NB4 (cell line): ENCODE measurements around the gene CAMK2D.

Experiments used
- POLR2A ChIP-seq: IDR thresholded peaks from 2 replicates; pipeline ENCODE4 v1.6.1; 2011; ENCODE audit warnings: mild to moderate bottlenecking; ENCODE audit not compliant: insufficient read length; ENCODE audit errors: extremely low read depth
- TF ChIP-seq, protein P1 (sequence below): IDR thresholded peaks from one replicate; pipeline ENCODE4 v1.5.1; 2012; ENCODE audit warnings: low read depth, low read length

DNA sequence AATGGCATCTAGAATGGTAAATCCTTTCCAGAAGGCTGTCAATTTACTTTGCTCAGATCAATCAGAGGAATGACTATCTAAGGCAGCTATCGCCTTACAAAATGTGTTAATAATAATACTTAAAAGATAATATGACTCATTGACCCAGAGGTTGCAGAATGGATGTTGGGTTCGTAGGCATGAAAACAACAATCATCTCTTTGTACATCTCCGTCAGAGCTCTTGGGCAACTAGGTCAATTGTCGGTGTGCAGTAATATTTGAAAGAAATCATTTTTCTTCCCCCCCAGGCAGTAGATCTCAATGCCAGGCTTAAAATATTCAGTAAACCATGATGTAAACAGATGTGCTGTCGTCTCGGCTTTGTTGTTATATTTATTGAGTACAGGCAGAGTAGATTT, 165.1 kb downstream of the CAMK2D start:
- no peak for TF ChIP-seq POLR2A
- TF ChIP-seq, protein P1, sequence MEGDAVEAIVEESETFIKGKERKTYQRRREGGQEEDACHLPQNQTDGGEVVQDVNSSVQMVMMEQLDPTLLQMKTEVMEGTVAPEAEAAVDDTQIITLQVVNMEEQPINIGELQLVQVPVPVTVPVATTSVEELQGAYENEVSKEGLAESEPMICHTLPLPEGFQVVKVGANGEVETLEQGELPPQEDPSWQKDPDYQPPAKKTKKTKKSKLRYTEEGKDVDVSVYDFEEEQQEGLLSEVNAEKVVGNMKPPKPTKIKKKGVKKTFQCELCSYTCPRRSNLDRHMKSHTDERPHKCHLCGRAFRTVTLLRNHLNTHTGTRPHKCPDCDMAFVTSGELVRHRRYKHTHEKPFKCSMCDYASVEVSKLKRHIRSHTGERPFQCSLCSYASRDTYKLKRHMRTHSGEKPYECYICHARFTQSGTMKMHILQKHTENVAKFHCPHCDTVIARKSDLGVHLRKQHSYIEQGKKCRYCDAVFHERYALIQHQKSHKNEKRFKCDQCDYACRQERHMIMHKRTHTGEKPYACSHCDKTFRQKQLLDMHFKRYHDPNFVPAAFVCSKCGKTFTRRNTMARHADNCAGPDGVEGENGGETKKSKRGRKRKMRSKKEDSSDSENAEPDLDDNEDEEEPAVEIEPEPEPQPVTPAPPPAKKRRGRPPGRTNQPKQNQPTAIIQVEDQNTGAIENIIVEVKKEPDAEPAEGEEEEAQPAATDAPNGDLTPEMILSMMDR = no peak
